K562 (cell line): ENCODE results near the gene GNAI2. TPM values are rescaled to one million over a fixed set of nuclear protein-coding genes. Genes with fewer than 3 reads are reported as not detected.

Experiments
- ARID2 ChIP-seq: fragments of 450-650 bp; IDR thresholded peaks from 2 replicates; pipeline ENCODE4 v1.6.1; 2017; ENCODE audit warnings: antibody characterized with exemption, mild to moderate bottlenecking
- ATF7 ChIP-seq: fragments of 450-650 bp; IDR thresholded peaks from 2 replicates; pipeline ENCODE4 v1.7.1; 2014; ENCODE audit warnings: mild to moderate bottlenecking, moderate library complexity
- BCOR ChIP-seq: fragments of 450-650 bp; IDR thresholded peaks from 2 replicates; pipeline ENCODE4 v1.6.1; 2016
- CEBPG ChIP-seq, 3 experiments: fragments of 200-800 bp in 1 of 3; sonication (Bioruptor generic) in 1 of 3; sonication (generic) in 1 of 3; formaldehyde crosslinking in 1 of 3; IDR thresholded peaks in 2 of 3; conservative IDR thresholded peaks in 1 of 3; 2 replicates each; pipeline versions ENCODE4 v1.6.1 to v1.8.0; 2016 to 2022; ENCODE audit warnings: missing compliant biosample characterization in 2 of 3, missing genetic modification characterization in 2 of 3, mild to moderate bottlenecking in 1 of 3, missing genetic modification reagents in 1 of 3
- CXXC5 ChIP-seq: fragments of 250-450 bp; sonication (Bioruptor Pico); IDR thresholded peaks from 2 replicates; pipeline ENCODE4 v1.8.0; 2022; ENCODE audit warnings: inconsistent platforms, mild to moderate bottlenecking, moderate library complexity
- ERF ChIP-seq: fragments of 450-650 bp; formaldehyde crosslinking; IDR thresholded peaks from 2 replicates; pipeline ENCODE4 v1.4.0; 2020; ENCODE audit warnings: mild to moderate bottlenecking, mixed read lengths
- EWSR1 ChIP-seq: fragments of 450-650 bp; IDR thresholded peaks from 2 replicates; pipeline ENCODE4 v1.6.1; 2018; ENCODE audit warnings: borderline replicate concordance, mild to moderate bottlenecking, low read depth, moderate library complexity; ENCODE audit not compliant: partially characterized antibody
- FUS ChIP-seq: fragments of 200-400 bp; formaldehyde crosslinking; optimal IDR thresholded peaks from 2 replicates; pipeline ENCODE3; 2017; ENCODE audit warnings: low read depth, low read length
- GTF2A2 ChIP-seq: IDR thresholded peaks from 2 replicates; pipeline ENCODE4 v1.6.1; 2016; ENCODE audit warnings: mild to moderate bottlenecking, missing genetic modification characterization, missing compliant biosample characterization
- HDGF ChIP-seq: fragments of 450-650 bp; IDR thresholded peaks from 2 replicates; pipeline ENCODE4 v1.6.1; 2016
- JUND ChIP-seq, 2 experiments: IDR thresholded peaks; 2 replicates in 1 of 2; 3 replicates in 1 of 2; pipeline ENCODE4 v1.6.1; 2011; ENCODE audit warnings: borderline replicate concordance in 2 of 2, low read depth in 2 of 2, low read length in 2 of 2, improper control_type of control experiment in 1 of 2, missing biosample characterization in 1 of 2, missing genetic modification characterization in 1 of 2, missing genetic modification reagents in 1 of 2
- NCOA1 ChIP-seq: fragments of 450-650 bp; IDR thresholded peaks from 2 replicates; pipeline ENCODE4 v1.6.1; 2016; ENCODE audit warnings: low read depth
- RB1 ChIP-seq: fragments of 450-650 bp; IDR thresholded peaks from 2 replicates; pipeline ENCODE4 v1.6.1; 2017; ENCODE audit warnings: low read depth, mild to moderate bottlenecking
- RBM39 ChIP-seq: fragments of 200-400 bp; formaldehyde crosslinking; optimal IDR thresholded peaks from 2 replicates; pipeline ENCODE3; 2018; ENCODE audit warnings: low read depth, low read length
- TCF7L2 ChIP-seq: fragments of 150-350 bp; IDR thresholded peaks from 2 replicates; pipeline ENCODE4 v1.6.1; 2016; ENCODE audit warnings: low read depth, mild to moderate bottlenecking, low read length, moderate library complexity
- TGIF2 ChIP-seq: sonication (generic); formaldehyde crosslinking; IDR thresholded peaks from 2 replicates; pipeline ENCODE4 v1.8.1; 2022; ENCODE audit warnings: mild to moderate bottlenecking, missing genetic modification reagents, moderate library complexity
- TRIM24 ChIP-seq, 2 experiments: fragments of 450-650 bp; IDR thresholded peaks; 2 replicates each; pipeline ENCODE4 v1.6.1; 2016
- XRCC5 ChIP-seq: fragments of 200-400 bp; formaldehyde crosslinking; IDR thresholded peaks from 2 replicates; pipeline ENCODE4 v1.6.1; 2017; ENCODE audit warnings: low read depth, mild to moderate bottlenecking, low read length
- ZFPM2 ChIP-seq: fragments of 250-450 bp; sonication (Bioruptor Pico); IDR thresholded peaks from 2 replicates; pipeline ENCODE4 v1.5.1; 2022; ENCODE audit warnings: mild to moderate bottlenecking
- ZNF24 ChIP-seq: fragments of 450-650 bp; IDR thresholded peaks from 2 replicates; pipeline ENCODE4 v1.6.1; 2016
- ZNF384 ChIP-seq: IDR thresholded peaks from 2 replicates; pipeline ENCODE4 v1.6.1; 2012; ENCODE audit warnings: low read depth, low read length, improper control_type of control experiment
- polyA plus RNA-seq, 8 experiments: library from polyadenylated mRNA; depleted of rRNA in 4 of 8; stranded (reverse) in 5 of 8; unstranded in 3 of 8; fragments of >200 nt; fragmentation: Nextera tagmentation in 2 of 8; fragmentation: Illumina TruSeq in 1 of 8; extraction: Ambion mirVana in 2 of 8; extraction: Trizol in 1 of 8; gene quantifications; 2 replicates each; pipeline versions ENCODE4 v1.2.1 to v1.2.3, GENCODE V29; 2011 to 2014; ENCODE audit warnings: inconsistent platforms in 1 of 8, missing spikeins in 1 of 8
- total RNA-seq, 7 experiments: library from RNA; depleted of rRNA in 6 of 7; stranded (reverse); fragments of >200 nt in 6 of 7; fragmentation: Illumina TruSeq in 2 of 7; extraction: Trizol in 2 of 7; gene quantifications; 2 replicates each; pipeline versions ENCODE4 v1.2.1 to v1.2.3, GENCODE V29; 2011 to 2021; ENCODE audit warnings: low replicate concordance in 1 of 7
- TF ChIP-seq, protein P1 (sequence below): conservative IDR thresholded peaks from 2 replicates; pipeline ENCODE4 v1.6.1; 2011; ENCODE audit warnings: low read depth, mild to moderate bottlenecking, low read length; ENCODE audit not compliant: control insufficient read depth
- TF ChIP-seq, protein P2 (sequence below): sonication (generic); formaldehyde crosslinking; IDR thresholded peaks from 2 replicates; pipeline ENCODE4 v1.8.1; 2022; ENCODE audit warnings: missing genetic modification reagents
- TF ChIP-seq, protein P3 (sequence below): IDR thresholded peaks from 2 replicates; pipeline ENCODE4 v1.6.1; 2011; ENCODE audit warnings: borderline replicate concordance, low read depth, mild to moderate bottlenecking, moderate library complexity, low read length; ENCODE audit not compliant: insufficient read depth, poor library complexity, severe bottlenecking
- TF ChIP-seq, protein P4 (sequence below): fragments of 250-450 bp; sonication (Bioruptor Pico); IDR thresholded peaks from 2 replicates; pipeline ENCODE4 v1.6.1; 2021; ENCODE audit warnings: mild to moderate bottlenecking

The GNAI2 gene
- total and polyA plus RNA-seq, 9 of the 15 experiments (the other 6 are each of a cell fraction or from before 2014, with no cell fraction given), result 1.1 to 72.2 (median 42.7) TPM

DNA sequence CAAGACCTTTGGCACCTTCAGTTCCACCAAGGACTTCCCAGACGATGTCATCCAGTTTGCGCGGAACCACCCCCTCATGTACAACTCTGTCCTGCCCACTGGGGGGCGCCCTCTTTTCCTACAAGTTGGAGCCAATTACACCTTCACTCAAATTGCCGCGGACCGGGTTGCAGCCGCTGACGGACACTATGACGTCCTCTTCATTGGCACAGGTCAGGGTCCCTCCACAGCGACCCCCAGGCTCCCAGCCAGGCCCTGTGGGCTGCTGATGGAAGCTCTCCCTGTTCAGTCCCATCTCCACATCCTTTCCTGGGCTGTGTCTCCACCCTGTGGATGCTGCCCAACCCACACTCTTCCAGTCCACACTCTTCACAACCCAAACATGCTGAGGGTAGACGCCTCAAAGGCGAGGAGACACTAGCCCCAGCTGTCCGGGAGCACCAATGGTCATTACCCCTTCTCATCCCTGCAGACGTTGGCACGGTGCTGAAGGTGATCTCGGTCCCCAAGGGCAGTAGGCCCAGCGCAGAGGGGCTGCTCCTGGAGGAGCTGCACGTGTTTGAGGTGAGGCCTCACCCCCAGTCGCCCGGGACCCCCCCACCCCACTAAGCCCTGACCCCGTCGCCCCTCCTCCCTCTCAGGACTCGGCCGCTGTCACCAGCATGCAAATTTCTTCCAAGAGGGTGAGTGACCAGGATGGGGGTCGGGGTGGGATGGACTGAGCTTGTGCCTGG is 38.5 kb downstream of the GNAI2 start (continued):
- TF ChIP-seq RB1, result peak; percentile 42; the same call in 1 of the 2 replicates
- no peak for TF ChIP-seq HDGF
- no peak for TF ChIP-seq TGIF2 (CRISPR knock-in tag)
- no peak for TF ChIP-seq FUS
- TF ChIP-seq CXXC5 (CRISPR knock-in tag), result peak; percentile 23; the same call in 1 of the 2 replicates
- peak; percentile 74 for TF ChIP-seq ATF7
- peak; percentile 31; the same call in 1 of the 2 replicates for TF ChIP-seq JUND (IDR thresholded peaks at IDR 0.05; ENCODE audit: borderline replicate concordance, low read depth, low read length)
- TF ChIP-seq JUND (tag; IDR thresholded peaks at IDR 0.05; ENCODE audit: borderline replicate concordance, low read depth, low read length), result no peak
- TF ChIP-seq, protein P1, sequence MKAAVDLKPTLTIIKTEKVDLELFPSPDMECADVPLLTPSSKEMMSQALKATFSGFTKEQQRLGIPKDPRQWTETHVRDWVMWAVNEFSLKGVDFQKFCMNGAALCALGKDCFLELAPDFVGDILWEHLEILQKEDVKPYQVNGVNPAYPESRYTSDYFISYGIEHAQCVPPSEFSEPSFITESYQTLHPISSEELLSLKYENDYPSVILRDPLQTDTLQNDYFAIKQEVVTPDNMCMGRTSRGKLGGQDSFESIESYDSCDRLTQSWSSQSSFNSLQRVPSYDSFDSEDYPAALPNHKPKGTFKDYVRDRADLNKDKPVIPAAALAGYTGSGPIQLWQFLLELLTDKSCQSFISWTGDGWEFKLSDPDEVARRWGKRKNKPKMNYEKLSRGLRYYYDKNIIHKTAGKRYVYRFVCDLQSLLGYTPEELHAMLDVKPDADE, result no peak
- peak; percentile 41; the same call in 1 of the 2 replicates for TF ChIP-seq BCOR
- TF ChIP-seq, protein P2, sequence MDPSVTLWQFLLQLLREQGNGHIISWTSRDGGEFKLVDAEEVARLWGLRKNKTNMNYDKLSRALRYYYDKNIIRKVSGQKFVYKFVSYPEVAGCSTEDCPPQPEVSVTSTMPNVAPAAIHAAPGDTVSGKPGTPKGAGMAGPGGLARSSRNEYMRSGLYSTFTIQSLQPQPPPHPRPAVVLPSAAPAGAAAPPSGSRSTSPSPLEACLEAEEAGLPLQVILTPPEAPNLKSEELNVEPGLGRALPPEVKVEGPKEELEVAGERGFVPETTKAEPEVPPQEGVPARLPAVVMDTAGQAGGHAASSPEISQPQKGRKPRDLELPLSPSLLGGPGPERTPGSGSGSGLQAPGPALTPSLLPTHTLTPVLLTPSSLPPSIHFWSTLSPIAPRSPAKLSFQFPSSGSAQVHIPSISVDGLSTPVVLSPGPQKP (CRISPR knock-in tag), result no peak
- TF ChIP-seq, protein P3, sequence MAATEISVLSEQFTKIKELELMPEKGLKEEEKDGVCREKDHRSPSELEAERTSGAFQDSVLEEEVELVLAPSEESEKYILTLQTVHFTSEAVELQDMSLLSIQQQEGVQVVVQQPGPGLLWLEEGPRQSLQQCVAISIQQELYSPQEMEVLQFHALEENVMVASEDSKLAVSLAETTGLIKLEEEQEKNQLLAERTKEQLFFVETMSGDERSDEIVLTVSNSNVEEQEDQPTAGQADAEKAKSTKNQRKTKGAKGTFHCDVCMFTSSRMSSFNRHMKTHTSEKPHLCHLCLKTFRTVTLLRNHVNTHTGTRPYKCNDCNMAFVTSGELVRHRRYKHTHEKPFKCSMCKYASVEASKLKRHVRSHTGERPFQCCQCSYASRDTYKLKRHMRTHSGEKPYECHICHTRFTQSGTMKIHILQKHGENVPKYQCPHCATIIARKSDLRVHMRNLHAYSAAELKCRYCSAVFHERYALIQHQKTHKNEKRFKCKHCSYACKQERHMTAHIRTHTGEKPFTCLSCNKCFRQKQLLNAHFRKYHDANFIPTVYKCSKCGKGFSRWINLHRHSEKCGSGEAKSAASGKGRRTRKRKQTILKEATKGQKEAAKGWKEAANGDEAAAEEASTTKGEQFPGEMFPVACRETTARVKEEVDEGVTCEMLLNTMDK, result peak; percentile 21
- TF ChIP-seq EWSR1, result no peak
- TF ChIP-seq, protein P4, sequence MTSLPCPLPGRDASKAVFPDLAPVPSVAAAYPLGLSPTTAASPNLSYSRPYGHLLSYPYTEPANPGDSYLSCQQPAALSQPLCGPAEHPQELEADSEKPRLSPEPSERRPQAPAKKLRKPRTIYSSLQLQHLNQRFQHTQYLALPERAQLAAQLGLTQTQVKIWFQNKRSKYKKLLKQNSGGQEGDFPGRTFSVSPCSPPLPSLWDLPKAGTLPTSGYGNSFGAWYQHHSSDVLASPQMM, result no peak
- no peak for TF ChIP-seq RBM39
- TF ChIP-seq NCOA1, result no peak
- TF ChIP-seq XRCC5, result peak; percentile 78
- TF ChIP-seq ZFPM2 (CRISPR knock-in tag), result no peak
- TF ChIP-seq GTF2A2 (tag), result no peak
- 0 out of 2 replicates have a peak, but pooled peaks have one; percentile 39 for TF ChIP-seq ARID2
- no peak for TF ChIP-seq ZNF24
- no peak for TF ChIP-seq ERF (CRISPR knock-in tag)
- no peak for TF ChIP-seq ZNF384
- no peak for TF ChIP-seq TRIM24 (IDR thresholded peaks at IDR 0.05)
- TF ChIP-seq CEBPG (CRISPR knock-in tag; IDR thresholded peaks at IDR 0.05), result no peak
- no peak for TF ChIP-seq CEBPG (tag; conservative IDR thresholded peaks at IDR 0.05 in 1 of 2, IDR thresholded peaks at IDR 0.05 in 1 of 2)
- no peak for TF ChIP-seq TCF7L2
